Testis (tissue), 3 donors: ENCODE measurements around the gene ACACB. TPM values are rescaled to one million over a fixed set of nuclear protein-coding genes. Genes with fewer than 3 reads are reported as not detected.

Source experiments
- DNase-seq: peaks from one replicate; pipeline ENCODE4 v3.0.0-alpha.2; 2019
- H3K27ac ChIP-seq, 2 donors: fragments of 200-600 bp; sonication (generic); one replicate each; pipeline ENCODE4 v1.5.1; 2019
- H3K27me3 ChIP-seq: fragments of 200-600 bp; sonication (generic); one replicate; pipeline ENCODE4 v1.5.1; 2019
- H3K36me3 ChIP-seq: fragments of 200-600 bp; sonication (generic); one replicate; pipeline ENCODE4 v1.5.1; 2017; ENCODE audit warnings: low read depth; ENCODE audit errors: missing control alignments
- H3K4me1 ChIP-seq: fragments of 200-600 bp; sonication (generic); one replicate; pipeline ENCODE4 v1.5.1; 2019
- H3K4me3 ChIP-seq, 2 donors: fragments of 200-600 bp; sonication (generic); one replicate each; pipeline ENCODE4 v1.5.1; 2017 to 2019
- H3K9me3 ChIP-seq: fragments of 200-600 bp; sonication (generic); one replicate; pipeline ENCODE4 v1.5.1; 2017
- POLR2A ChIP-seq: fragments of 450-650 bp; IDR thresholded peaks from one replicate; pipeline ENCODE4 v1.6.1; 2017; ENCODE audit warnings: antibody characterized with exemption, mild to moderate bottlenecking, moderate library complexity
- WGBS, 2 donors: methylation state at CpG; one replicate each; pipeline ENCODE4 v1.1.5; 2018; 5-methylcytosine and 5-hydroxymethylcytosine counted together
- intact Hi-C: fragments of 100-400 bp; cut with DNase I; formaldehyde crosslinking; loops from one replicate; pipeline ENCODE4 v1.15.1; 2023; ENCODE audit warnings: low total_unique reads
- polyA plus RNA-seq: library from polyadenylated mRNA; stranded (reverse); fragments of 350-450 nt; fragmentation: Illumina TruSeq; extraction: RNeasy Lipid Tissue Mini Kit (QIAGEN cat#74804); gene quantifications from one replicate; pipeline ENCODE4 v1.2.3, GENCODE V29; 2014; ENCODE audit warnings: low read depth, low replicate concordance; ENCODE audit not compliant: insufficient read depth
- total RNA-seq, 2 donors: library from RNA; depleted of rRNA; stranded (reverse); fragments of >200 nt; gene quantifications; one replicate each; pipeline ENCODE4 v1.2.3, GENCODE V29; 2016
- TF ChIP-seq, protein P1 (sequence below), 3 experiments: fragments of 450-650 bp in 2 of 3; fragments of 200-600 bp in 1 of 3; sonication (generic) in 1 of 3; IDR thresholded peaks; one replicate each; pipeline ENCODE4 v1.5.1; 2016 to 2019; ENCODE audit warnings: antibody characterized with exemption in 3 of 3, mild to moderate bottlenecking in 2 of 3, moderate library complexity in 1 of 3

Gene ACACB
- total and polyA plus RNA-seq, 3 donors from 2014 or later: 25.5 to 96.8 (median 61.6) TPM

GRCh38 chr12:109153821-109154441, 37.5 kb downstream of the ACACB start:
- Histone ChIP-seq H3K36me3 (no peaks in the 10 kb centered on the region), H3K27me3 (no peaks in the 10 kb centered on the region), H3K27ac (peak overlapping the region; percentile 56 to 77), H3K4me1 (peaks cover 15% of the 10 kb centered on the region), H3K9me3 (no peaks in the 10 kb centered on the region), H3K4me3 (peak overlapping the region; percentile 77 to 82)
- DNase-seq: no peak
- intact Hi-C loops: no loop called here
- TF ChIP-seq POLR2A: no peak
- TF ChIP-seq, protein P1, sequence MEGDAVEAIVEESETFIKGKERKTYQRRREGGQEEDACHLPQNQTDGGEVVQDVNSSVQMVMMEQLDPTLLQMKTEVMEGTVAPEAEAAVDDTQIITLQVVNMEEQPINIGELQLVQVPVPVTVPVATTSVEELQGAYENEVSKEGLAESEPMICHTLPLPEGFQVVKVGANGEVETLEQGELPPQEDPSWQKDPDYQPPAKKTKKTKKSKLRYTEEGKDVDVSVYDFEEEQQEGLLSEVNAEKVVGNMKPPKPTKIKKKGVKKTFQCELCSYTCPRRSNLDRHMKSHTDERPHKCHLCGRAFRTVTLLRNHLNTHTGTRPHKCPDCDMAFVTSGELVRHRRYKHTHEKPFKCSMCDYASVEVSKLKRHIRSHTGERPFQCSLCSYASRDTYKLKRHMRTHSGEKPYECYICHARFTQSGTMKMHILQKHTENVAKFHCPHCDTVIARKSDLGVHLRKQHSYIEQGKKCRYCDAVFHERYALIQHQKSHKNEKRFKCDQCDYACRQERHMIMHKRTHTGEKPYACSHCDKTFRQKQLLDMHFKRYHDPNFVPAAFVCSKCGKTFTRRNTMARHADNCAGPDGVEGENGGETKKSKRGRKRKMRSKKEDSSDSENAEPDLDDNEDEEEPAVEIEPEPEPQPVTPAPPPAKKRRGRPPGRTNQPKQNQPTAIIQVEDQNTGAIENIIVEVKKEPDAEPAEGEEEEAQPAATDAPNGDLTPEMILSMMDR (IDR thresholded peaks at IDR 0.05): no peak
- 18 to 21% methylated on average over 18 of the region's 18 CpGs for WGBS, 2 donors

DNA sequence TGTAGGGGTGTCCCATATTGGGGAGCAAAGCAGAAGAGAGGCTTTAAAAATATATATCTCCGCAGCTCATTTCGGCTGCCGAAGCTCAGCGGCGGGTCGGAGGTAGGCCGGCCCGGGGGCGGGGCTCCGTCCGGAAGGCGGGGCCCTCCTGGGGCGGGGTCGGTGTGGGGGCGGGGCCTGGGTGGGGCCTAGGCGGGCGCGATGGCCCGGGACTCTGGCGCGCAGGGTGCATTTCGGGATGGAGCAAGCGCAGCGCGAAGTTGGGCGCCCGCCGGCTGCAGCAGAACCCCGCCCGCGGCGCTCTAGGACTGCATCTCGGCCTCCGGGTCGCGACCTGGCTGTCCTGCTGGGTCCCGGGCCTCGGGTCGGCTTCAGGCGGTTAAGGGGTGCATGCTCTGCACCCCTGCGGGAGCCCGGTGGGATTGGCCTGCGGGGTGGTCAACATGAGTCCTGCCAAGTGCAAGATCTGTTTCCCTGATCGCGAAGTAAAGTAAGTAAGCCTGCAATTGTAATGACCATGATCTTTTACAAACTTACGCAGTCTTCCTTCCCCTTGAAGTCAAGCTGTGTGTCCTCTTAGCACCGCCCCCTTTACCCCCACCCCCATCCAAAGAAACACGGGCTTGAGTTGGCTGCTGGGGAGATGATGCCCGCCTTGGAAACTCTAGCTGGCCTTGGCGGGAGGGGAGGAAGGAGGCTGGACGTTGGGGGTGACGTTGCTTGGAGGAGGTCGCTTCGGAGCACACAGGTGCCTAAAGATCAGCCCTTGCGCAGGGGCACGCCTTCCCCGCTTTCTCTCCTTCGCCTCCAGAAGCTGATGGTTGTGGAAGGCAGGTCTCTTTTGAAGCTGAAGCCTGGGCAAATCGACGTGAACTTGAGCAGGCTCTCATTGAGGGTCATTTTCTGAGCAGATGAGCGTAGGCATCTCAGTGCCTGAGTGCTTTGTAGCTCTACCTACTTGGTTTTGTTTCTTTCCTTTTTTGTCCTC, 38.4 kb downstream of the ACACB start:
- intact Hi-C loops: no loop called here
- WGBS, 2 donors: 2 to 3% methylated on average over 27 to 41 of the region's 61 CpGs
- Histone ChIP-seq H3K9me3 (no peaks in the 10 kb centered on the region), H3K36me3 (no peaks in the 10 kb centered on the region), H3K4me1 (peaks cover 18% of the 10 kb centered on the region), H3K27ac (peak overlapping the region; percentile 56 to 77), H3K4me3 (peak overlapping the region; percentile 77 to 82), H3K27me3 (no peaks in the 10 kb centered on the region)
- TF ChIP-seq, protein P1 (IDR thresholded peaks at IDR 0.05): no peak
- no peak for TF ChIP-seq POLR2A
- peak; percentile 85 for DNase-seq

GRCh38 chr12:109156036-109156435, 39.6 kb downstream of the ACACB start:
- Histone ChIP-seq H3K4me3 (no peak overlapping the region), H3K36me3 (no peaks in the 10 kb centered on the region), H3K9me3 (no peaks in the 10 kb centered on the region), H3K27me3 (no peaks in the 10 kb centered on the region), H3K4me1 (peaks cover 22% of the 10 kb centered on the region), H3K27ac (no peak overlapping the region)
- intact Hi-C loops: no loop called here
- 89 to 90% methylated on average over 3 to 5 of the region's 5 CpGs for whole genome bisulfite sequencing, 2 donors
- no peak for DNase-seq
- no peak for TF ChIP-seq POLR2A
- TF ChIP-seq, protein P1 (IDR thresholded peaks at IDR 0.05): no peak

DNA sequence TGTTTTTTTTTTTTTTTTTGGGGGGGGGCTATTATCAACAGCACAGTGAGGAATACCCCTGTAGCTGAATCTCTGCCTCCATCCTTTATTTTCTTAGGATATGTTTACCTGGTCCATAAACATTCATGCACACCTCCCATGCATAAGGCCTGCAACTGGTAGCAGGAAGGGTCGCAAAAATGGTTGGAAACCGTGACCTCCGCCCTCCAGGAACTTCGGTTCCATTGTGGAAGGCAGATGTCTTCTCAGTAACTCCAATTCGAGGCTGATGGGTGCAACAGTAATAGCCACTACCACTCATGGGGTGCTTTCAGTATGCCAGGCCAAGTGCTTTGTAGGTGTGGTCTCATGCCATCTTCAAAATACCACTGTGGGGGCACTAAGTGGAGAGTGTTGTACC, 40.2 kb downstream of the ACACB start:
- no peaks in the 10 kb centered on the region for H3K9me3 ChIP-seq
- H3K4me3 ChIP-seq: no peak overlapping the region
- TF ChIP-seq, protein P1 (IDR thresholded peaks at IDR 0.05): no peak
- TF ChIP-seq POLR2A: no peak
- peak overlapping the region in 1 of 2 donors; percentile 59 for H3K27ac ChIP-seq
- no peaks in the 10 kb centered on the region for H3K27me3 ChIP-seq
- H3K4me1 ChIP-seq: peaks cover 24% of the 10 kb centered on the region
- no peak for DNase-seq
- H3K36me3 ChIP-seq: no peaks in the 10 kb centered on the region
- intact Hi-C loops: no loop called here
- WGBS, 2 donors: 91 to 92% methylated on average over 5 of the region's 5 CpGs
